ENCODE data around the gene ZNF219. TPM values are rescaled to one million over a fixed set of nuclear protein-coding genes. Genes with fewer than 3 reads are reported as not detected.
A peak's percentile ranks its signal among the peaks of the same experiment; 100 is the strongest.

ZNF219 gene
- total and polyA plus RNA-seq, 2 of the 13 experiments (the other 11 are each of a cell fraction or from before 2014, with no cell fraction given): 34.5 to 36.6 TPM

DNA sequence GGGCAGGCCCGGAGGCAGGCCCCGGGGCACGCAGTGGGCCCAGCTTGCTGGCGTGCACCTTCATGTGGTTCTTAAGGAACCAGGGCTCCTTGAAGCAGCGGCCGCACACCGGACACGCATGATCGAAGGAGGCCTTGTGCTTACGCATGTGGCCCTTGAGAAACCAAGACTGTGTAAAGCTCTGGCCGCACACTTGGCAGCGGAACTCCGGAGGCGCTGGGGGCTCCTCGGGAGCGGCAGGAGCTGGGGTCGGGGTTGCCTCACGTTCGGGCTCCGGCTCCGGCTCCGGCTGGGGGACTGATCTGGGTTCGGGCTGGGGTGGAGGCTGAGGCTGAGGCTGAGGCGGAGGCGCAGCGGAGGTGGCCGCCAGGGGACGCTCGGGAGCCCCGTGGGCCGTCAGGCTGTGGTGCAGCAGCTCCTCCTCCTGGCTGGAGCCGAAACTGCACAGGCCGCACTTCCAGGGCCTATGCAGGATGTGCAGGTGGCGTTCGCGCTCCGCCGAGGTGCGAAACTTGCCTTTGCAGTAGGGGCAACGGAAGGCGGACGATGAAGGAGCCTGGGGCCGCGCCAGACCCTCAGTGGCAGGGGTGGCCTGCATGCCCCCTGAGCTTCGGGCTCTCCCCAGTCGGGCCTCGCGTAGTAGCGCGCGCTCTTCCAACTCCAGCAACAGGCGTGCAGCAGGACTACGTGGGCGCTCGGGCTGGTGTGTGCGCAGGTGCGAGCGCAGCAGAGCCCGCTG, 6.0 kb downstream of the ZNF219 start (continued):
- TF ChIP-seq ZNF577 (CRISPR knock-in tag; IDR thresholded peaks at IDR 0.05; ENCODE audit: borderline replicate concordance, low read depth): no peak
- TF ChIP-seq ZNF589 (CRISPR knock-in tag; conservative IDR thresholded peaks at IDR 0.05): no peak; the same call in 1 of the 2 replicates
- peak; percentile 54 for TF ChIP-seq ASH2L (IDR thresholded peaks at IDR 0.05; ENCODE audit: insufficient read length, low read depth, low read length)
- no peak; the same call in 1 of the 2 replicates for TF ChIP-seq ZFP90 (CRISPR knock-in tag; IDR thresholded peaks at IDR 0.05; ENCODE audit: borderline replicate concordance)
- TF ChIP-seq ZFP36 (IDR thresholded peaks at IDR 0.05; ENCODE audit: borderline replicate concordance, low read depth, low read length, partially characterized antibody): peak; percentile 69
- TF ChIP-seq, protein P1, sequence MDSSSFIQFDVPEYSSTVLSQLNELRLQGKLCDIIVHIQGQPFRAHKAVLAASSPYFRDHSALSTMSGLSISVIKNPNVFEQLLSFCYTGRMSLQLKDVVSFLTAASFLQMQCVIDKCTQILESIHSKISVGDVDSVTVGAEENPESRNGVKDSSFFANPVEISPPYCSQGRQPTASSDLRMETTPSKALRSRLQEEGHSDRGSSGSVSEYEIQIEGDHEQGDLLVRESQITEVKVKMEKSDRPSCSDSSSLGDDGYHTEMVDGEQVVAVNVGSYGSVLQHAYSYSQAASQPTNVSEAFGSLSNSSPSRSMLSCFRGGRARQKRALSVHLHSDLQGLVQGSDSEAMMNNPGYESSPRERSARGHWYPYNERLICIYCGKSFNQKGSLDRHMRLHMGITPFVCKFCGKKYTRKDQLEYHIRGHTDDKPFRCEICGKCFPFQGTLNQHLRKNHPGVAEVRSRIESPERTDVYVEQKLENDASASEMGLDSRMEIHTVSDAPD (CRISPR knock-in tag; IDR thresholded peaks at IDR 0.05): no peak
- TF ChIP-seq, protein P2, sequence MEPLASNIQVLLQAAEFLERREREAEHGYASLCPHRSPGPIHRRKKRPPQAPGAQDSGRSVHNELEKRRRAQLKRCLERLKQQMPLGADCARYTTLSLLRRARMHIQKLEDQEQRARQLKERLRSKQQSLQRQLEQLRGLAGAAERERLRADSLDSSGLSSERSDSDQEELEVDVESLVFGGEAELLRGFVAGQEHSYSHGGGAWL (CRISPR knock-in tag; IDR thresholded peaks at IDR 0.05): peak; percentile 89
- no peak for TF ChIP-seq SYNCRIP (IDR thresholded peaks at IDR 0.05; ENCODE audit: insufficient read depth, low read depth, low read length)
- no peak for TF ChIP-seq STAT5B (CRISPR knock-in tag; IDR thresholded peaks at IDR 0.05)
- TF ChIP-seq, protein P3, sequence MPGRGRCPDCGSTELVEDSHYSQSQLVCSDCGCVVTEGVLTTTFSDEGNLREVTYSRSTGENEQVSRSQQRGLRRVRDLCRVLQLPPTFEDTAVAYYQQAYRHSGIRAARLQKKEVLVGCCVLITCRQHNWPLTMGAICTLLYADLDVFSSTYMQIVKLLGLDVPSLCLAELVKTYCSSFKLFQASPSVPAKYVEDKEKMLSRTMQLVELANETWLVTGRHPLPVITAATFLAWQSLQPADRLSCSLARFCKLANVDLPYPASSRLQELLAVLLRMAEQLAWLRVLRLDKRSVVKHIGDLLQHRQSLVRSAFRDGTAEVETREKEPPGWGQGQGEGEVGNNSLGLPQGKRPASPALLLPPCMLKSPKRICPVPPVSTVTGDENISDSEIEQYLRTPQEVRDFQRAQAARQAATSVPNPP (CRISPR knock-in tag; IDR thresholded peaks at IDR 0.05): no peak
- TF ChIP-seq, protein P4, sequence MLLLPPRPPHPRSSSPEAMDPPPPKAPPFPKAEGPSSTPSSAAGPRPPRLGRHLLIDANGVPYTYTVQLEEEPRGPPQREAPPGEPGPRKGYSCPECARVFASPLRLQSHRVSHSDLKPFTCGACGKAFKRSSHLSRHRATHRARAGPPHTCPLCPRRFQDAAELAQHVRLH (CRISPR knock-in tag; IDR thresholded peaks at IDR 0.05; ENCODE audit: borderline replicate concordance, low read depth): peak; percentile 94
- TF ChIP-seq ZNF557 (CRISPR knock-in tag; IDR thresholded peaks at IDR 0.05): no peak; the same call in 1 of the 2 replicates
- TF ChIP-seq, protein P5, sequence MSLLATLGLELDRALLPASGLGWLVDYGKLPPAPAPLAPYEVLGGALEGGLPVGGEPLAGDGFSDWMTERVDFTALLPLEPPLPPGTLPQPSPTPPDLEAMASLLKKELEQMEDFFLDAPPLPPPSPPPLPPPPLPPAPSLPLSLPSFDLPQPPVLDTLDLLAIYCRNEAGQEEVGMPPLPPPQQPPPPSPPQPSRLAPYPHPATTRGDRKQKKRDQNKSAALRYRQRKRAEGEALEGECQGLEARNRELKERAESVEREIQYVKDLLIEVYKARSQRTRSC (CRISPR knock-in tag; IDR thresholded peaks at IDR 0.05; ENCODE audit: low read depth): 0 out of 2 replicates have a peak, but pooled peaks have one; percentile 83
- no peak for TF ChIP-seq ZNF17 (CRISPR knock-in tag; IDR thresholded peaks at IDR 0.05)
- TF ChIP-seq ZNF10 (CRISPR knock-in tag; IDR thresholded peaks at IDR 0.05; ENCODE audit: borderline replicate concordance, low read depth): no peak
- no peak for TF ChIP-seq NFYC (CRISPR knock-in tag; IDR thresholded peaks at IDR 0.05)
- TF ChIP-seq ZNF251 (CRISPR knock-in tag; IDR thresholded peaks at IDR 0.05): no peak
- TF ChIP-seq ZNF44 (CRISPR knock-in tag; IDR thresholded peaks at IDR 0.05): 0 out of 2 replicates have a peak, but pooled peaks have one; percentile 38
- peak; percentile 74; the same call in 1 of the 2 replicates for TF ChIP-seq KLF11 (CRISPR knock-in tag; IDR thresholded peaks at IDR 0.05)
- no peak for TF ChIP-seq HNF4G (IDR thresholded peaks at IDR 0.05; ENCODE audit: borderline replicate concordance, low read depth, low read length)
- peak; percentile 86; the same call in 1 of the 2 replicates for TF ChIP-seq HNF4G (CRISPR knock-in tag; IDR thresholded peaks at IDR 0.05; ENCODE audit: borderline replicate concordance, low read depth)
- peak; percentile 92; the same call in 1 of the 2 replicates for TF ChIP-seq SMC3 (IDR thresholded peaks at IDR 0.05; ENCODE audit: low read length)
- peak; percentile 89 for TF ChIP-seq YY1 (IDR thresholded peaks at IDR 0.05; ENCODE audit: insufficient read depth, insufficient replicate concordance, low read depth, low read length)
- peak; percentile 49; the same call in 1 of the 2 replicates for TF ChIP-seq GTF2F1 (IDR thresholded peaks at IDR 0.05; ENCODE audit: low read length)
- no peak; the same call in none of the 2 replicates for TF ChIP-seq ZNF567 (CRISPR knock-in tag; IDR thresholded peaks at IDR 0.05; ENCODE audit: borderline replicate concordance)
- peak; percentile 96; the same call in 1 of the 2 replicates for TF ChIP-seq ZNF747 (CRISPR knock-in tag; IDR thresholded peaks at IDR 0.05; ENCODE audit: borderline replicate concordance)

Data from HepG2 (cell line).